Colonic mucosa (tissue), 4 donors: ENCODE measurements around the gene TMEM178B. TPM values are rescaled to one million over a fixed set of nuclear protein-coding genes. Genes with fewer than 3 reads are reported as not detected.

Experiments
- DNase-seq: peaks from one replicate; pipeline ENCODE4 v3.0.0-alpha.2; 2020
- H3K27ac ChIP-seq: fragments of 200-600 bp; one replicate; pipeline ENCODE4 v1.8.0; 2021
- H3K27me3 ChIP-seq: fragments of 200-600 bp; one replicate; pipeline ENCODE4 v1.8.0; 2021
- H3K36me3 ChIP-seq: fragments of 200-600 bp; one replicate; pipeline ENCODE4 v1.8.0; 2021
- H3K4me1 ChIP-seq: fragments of 200-600 bp; one replicate; pipeline ENCODE4 v1.8.0; 2021; ENCODE audit warnings: mild to moderate bottlenecking
- H3K4me3 ChIP-seq: fragments of 200-600 bp; one replicate; pipeline ENCODE4 v1.8.0; 2021
- H3K9ac ChIP-seq, 2 donors: one replicate each; pipeline ENCODE4 v1.7.0; 2013; ENCODE audit warnings: control low read depth in 2 of 2, low read depth in 2 of 2, low read length in 2 of 2
- H3K9me3 ChIP-seq: fragments of 200-600 bp; one replicate; pipeline ENCODE4 v1.8.0; 2021
- intact Hi-C: fragments of 100-400 bp; cut with DNase I; formaldehyde crosslinking; loops from one replicate; pipeline ENCODE4 v1.14.1; 2022
- total RNA-seq, 2 donors: library from RNA; stranded (reverse); fragmentation: NEBNext Ultra II Directional in 1 of 2; extraction: Animal tissue kit (Norgen Biotek cat#: 25700) in 1 of 2; gene quantifications; one replicate each; pipeline ENCODE4 v1.2.1, GENCODE V29; 2021
- TF ChIP-seq, protein P1 (sequence below): fragments of 200-600 bp; IDR thresholded peaks from one replicate; pipeline ENCODE4 v1.8.0; 2022; ENCODE audit warnings: antibody characterized with exemption, mild to moderate bottlenecking
- donor health status: healthy.
- donor health status: DM: no; HTN: no; CAD: no.
- donor health status: DM: no; HTN: no; CAD: no.

Gene TMEM178B
- total RNA-seq, 2 donors from 2014 or later = 0.17 to 1.1 TPM

GRCh38 chr7:141290365-141290764, 216.5 kb downstream of the TMEM178B start:
- TF ChIP-seq, protein P1, sequence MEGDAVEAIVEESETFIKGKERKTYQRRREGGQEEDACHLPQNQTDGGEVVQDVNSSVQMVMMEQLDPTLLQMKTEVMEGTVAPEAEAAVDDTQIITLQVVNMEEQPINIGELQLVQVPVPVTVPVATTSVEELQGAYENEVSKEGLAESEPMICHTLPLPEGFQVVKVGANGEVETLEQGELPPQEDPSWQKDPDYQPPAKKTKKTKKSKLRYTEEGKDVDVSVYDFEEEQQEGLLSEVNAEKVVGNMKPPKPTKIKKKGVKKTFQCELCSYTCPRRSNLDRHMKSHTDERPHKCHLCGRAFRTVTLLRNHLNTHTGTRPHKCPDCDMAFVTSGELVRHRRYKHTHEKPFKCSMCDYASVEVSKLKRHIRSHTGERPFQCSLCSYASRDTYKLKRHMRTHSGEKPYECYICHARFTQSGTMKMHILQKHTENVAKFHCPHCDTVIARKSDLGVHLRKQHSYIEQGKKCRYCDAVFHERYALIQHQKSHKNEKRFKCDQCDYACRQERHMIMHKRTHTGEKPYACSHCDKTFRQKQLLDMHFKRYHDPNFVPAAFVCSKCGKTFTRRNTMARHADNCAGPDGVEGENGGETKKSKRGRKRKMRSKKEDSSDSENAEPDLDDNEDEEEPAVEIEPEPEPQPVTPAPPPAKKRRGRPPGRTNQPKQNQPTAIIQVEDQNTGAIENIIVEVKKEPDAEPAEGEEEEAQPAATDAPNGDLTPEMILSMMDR = no peak
- Histone ChIP-seq H3K9ac (no peak overlapping the region), H3K9me3 (no peaks in the 10 kb centered on the region), H3K4me1 (no peaks in the 10 kb centered on the region), H3K27ac (no peak overlapping the region), H3K4me3 (no peak overlapping the region), H3K27me3 (no peaks in the 10 kb centered on the region), H3K36me3 (no peaks in the 10 kb centered on the region)
- intact Hi-C loops = no loop called here
- no peak for DNase-seq

DNA sequence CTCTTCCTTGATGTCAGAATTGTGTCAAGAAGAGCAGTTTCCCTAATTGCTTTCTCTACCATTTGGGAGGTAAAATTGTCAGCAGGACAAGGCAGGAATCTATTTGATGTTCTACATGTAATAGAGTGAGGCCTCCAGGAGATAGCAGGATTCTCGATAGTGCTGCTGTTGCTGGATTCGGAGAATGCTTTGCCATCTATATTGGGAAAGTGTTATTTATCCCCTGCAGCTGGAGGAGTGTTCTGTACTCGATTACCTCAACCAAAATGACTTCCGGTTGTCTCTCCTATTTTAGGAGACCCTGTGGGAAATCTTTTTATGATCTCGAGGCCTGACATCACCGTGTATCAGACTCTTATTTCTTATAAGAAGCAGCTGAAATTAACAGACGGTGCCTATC, 217.1 kb downstream of the TMEM178B start:
- Histone ChIP-seq H3K9ac (no peak overlapping the region), H3K4me3 (no peak overlapping the region), H3K36me3 (no peaks in the 10 kb centered on the region), H3K27ac (no peak overlapping the region), H3K27me3 (no peaks in the 10 kb centered on the region), H3K4me1 (no peaks in the 10 kb centered on the region), H3K9me3 (no peaks in the 10 kb centered on the region)
- intact Hi-C loops = no loop called here
- TF ChIP-seq, protein P1 = no peak
- no peak for DNase-seq

- Histone ChIP-seq H3K9me3 (no peaks in the 10 kb centered on the region), H3K9ac (no peak overlapping the region)
- TF ChIP-seq, protein P1 = no peak
These were observed 217.7 kb downstream of the TMEM178B start for GRCh38 chr7:141291541-141291940.

DNA sequence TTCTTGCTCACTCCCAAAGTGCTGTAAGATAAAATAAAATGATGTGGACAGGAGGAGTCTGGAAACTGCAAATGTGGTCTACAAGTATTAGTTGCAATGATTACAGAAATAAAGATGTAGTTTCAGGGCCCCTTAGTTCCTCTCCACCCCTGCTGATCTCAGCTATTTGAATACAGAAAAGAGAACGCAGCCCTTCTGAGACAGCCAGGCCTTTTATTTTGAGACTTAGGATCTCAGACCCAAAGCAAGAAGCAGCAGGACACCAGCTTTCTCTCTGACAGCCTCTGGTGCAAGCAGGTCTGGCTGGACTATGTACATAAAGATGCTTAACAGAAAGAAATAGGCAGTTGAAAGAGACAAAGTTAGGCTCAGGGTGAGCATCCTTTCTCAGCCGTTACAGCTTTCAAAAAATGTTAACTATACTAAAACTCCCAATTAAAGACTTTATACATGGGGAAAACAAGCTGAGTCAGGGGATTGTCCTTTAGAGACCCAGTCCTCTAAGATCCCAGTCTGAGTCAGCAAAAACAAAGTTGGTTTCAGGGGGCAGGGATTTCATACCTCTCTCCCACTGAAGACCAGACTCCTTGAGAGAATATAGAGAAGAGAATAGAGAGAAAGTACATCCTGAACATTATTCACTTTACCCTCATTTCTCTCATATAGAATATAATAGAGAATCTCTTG, 220.4 kb downstream of the TMEM178B start:
- intact Hi-C loops = no loop called here
- Histone ChIP-seq H3K4me3 (no peak overlapping the region), H3K4me1 (no peaks in the 10 kb centered on the region), H3K9me3 (no peaks in the 10 kb centered on the region), H3K9ac (no peak overlapping the region), H3K36me3 (no peaks in the 10 kb centered on the region), H3K27ac (no peak overlapping the region), H3K27me3 (no peaks in the 10 kb centered on the region)
- TF ChIP-seq, protein P1 = no peak
- no peak for DNase-seq

More at GRCh38 chr7:141291541-141291940, 217.7 kb downstream of the TMEM178B start:
- Histone ChIP-seq H3K4me3 (no peak overlapping the region), H3K4me1 (no peaks in the 10 kb centered on the region), H3K36me3 (no peaks in the 10 kb centered on the region), H3K27me3 (no peaks in the 10 kb centered on the region), H3K27ac (no peak overlapping the region)
- intact Hi-C loops = no loop called here
- DNase-seq = no peak

DNA sequence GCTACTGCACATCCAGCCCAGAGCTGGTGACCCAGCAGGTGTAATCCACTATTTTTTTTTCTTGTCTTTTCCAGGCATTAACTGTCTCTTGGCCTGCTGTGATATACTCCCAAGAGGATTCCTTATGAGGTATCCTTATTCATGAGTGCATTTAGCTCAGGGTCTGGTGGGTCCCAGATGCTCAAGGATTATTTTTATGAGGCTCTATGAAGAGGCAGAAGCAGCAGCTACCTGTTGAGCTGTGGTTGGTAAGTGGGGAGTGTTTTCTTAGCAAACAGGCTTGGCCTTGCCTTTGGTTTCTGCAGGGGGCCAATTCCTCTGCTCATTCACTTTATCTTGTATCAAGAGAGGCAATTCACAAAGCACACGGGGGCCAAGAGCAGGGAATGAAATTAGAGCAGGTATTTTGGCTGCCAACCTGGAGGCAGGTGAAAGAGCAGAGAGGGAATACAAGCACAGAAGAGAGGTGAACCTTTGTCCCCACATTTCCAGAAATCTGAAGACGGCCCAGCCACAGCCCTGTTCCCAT, 221.6 kb downstream of the TMEM178B start:
- H3K27me3 ChIP-seq = no peaks in the 10 kb centered on the region
- no peaks in the 10 kb centered on the region for H3K4me1 ChIP-seq
- no peak for DNase-seq
- no peaks in the 10 kb centered on the region for H3K36me3 ChIP-seq
- H3K27ac ChIP-seq = no peak overlapping the region
- no peak overlapping the region for H3K4me3 ChIP-seq
- no peaks in the 10 kb centered on the region for H3K9me3 ChIP-seq
- intact Hi-C loops = no loop called here
- H3K9ac ChIP-seq = no peak overlapping the region
- TF ChIP-seq, protein P1 = no peak
